ENCODE data around the gene PARD3.

DNA sequence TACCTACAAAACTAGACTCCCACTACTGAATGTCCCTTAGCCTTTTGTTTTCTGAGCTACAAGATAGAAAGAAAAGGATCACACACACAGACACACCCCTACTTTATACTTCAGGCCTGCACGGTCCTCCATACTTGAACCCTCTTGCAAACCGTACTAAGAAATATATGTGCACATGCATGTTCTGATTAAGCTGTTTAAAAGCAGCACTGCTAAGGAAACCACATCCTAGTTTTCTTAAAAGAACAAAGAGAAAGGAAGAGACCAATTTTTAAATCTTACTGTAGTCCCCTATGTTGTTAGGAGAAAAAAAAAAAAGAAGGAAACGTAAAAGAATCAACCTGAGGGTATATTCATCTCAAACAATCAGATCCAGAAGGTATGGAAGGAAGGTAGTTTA is 501.2 kb downstream of the PARD3 start:
- TF ChIP-seq, protein P1, sequence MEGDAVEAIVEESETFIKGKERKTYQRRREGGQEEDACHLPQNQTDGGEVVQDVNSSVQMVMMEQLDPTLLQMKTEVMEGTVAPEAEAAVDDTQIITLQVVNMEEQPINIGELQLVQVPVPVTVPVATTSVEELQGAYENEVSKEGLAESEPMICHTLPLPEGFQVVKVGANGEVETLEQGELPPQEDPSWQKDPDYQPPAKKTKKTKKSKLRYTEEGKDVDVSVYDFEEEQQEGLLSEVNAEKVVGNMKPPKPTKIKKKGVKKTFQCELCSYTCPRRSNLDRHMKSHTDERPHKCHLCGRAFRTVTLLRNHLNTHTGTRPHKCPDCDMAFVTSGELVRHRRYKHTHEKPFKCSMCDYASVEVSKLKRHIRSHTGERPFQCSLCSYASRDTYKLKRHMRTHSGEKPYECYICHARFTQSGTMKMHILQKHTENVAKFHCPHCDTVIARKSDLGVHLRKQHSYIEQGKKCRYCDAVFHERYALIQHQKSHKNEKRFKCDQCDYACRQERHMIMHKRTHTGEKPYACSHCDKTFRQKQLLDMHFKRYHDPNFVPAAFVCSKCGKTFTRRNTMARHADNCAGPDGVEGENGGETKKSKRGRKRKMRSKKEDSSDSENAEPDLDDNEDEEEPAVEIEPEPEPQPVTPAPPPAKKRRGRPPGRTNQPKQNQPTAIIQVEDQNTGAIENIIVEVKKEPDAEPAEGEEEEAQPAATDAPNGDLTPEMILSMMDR (conservative IDR thresholded peaks at IDR 0.05), result no peak
- no peak for TF ChIP-seq EZH2 (IDR thresholded peaks at IDR 0.05; ENCODE audit: low read depth)
